ENCODE measurements around the gene SPDYE16. TPM values are rescaled to one million over a fixed set of nuclear protein-coding genes. Genes with fewer than 3 reads are reported as not detected.
"Not testable (repeated sequence)": the region's sequence is repeated elsewhere in the genome, so short reads cannot be mapped to it uniquely, and the experiment has no call there.

Gene SPDYE16
- total RNA-seq, 4 donors from 2014 or later: 0.31 TPM; not detected in 3

DNA sequence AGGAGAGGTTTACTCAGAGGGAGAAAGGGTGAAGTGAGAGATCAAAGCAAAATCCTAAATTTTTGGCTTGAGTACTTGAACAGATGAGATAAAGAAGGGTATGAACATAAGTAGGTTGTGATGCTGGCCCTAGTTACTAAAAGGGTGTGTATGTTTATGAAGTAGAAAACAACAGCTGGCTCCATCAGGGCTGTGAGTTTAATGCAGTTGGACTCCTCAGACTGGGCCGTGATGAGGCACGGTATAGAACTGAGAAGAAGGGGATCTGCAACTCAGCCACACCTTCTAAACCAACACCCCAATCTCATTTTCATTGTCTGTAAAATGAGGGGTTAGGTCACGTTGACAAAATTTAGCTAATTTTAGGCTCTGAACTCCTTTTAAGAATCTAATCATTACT, 29.2 kb upstream of the SPDYE16 start:
- H3K4me3 ChIP-seq; H3K4me1 ChIP-seq; H3K27me3 ChIP-seq; intact Hi-C loops (cut with DNase I; ENCODE audit: low total_unique reads); in situ Hi-C loops (cut with MboI; ENCODE audit: low sequenced_read_pairs in 4 of 4); H3K36me3 ChIP-seq; ATAC-seq; H3K27ac ChIP-seq; DNase-seq; H3K9me3 ChIP-seq: not testable (repeated sequence)

DNA sequence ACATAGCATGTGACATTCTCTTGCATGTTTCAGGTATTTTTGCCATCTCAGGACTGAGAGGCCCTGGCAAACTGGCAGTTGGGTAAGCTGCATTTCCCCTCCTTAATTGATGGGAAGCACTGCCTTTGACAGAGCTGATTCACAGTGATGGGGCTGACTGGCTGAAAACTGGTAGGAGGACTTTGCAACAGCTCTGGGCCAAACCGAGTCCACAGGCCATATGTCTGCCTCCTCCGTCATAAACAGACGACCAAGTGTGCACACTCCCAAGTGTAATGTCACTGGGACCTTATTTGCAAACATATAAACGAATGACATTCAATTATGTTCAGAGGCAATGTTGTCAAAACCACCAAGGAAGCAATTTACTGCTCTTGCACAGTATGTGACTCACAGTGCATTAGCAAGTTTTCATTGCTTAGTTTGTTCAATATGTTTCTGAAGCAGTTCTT, 27.3 kb upstream of the SPDYE16 start:
- ATAC-seq; H3K36me3 ChIP-seq; H3K4me3 ChIP-seq; H3K9me3 ChIP-seq; H3K27ac ChIP-seq; H3K4me1 ChIP-seq; intact Hi-C loops (cut with DNase I; ENCODE audit: low total_unique reads); H3K27me3 ChIP-seq; in situ Hi-C loops (cut with MboI; ENCODE audit: low sequenced_read_pairs in 4 of 4); DNase-seq: not testable (repeated sequence)

DNA sequence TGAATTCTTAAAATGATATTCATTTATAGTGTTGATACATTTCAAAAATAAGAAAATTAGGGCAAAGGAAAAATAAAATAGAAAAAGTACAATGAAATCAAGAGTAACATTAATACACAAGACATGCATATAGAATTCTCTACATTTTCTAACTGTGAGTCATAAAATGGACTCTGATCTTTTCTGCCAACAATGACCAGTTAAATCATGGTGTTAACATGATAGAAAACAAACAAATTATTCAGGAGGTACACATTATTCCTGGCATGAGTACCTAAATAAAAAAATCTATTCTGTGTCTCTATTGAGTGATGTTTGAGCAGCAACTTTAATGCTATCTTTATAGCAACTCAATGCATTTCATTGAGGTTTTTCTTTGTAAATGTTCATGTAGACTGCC, 25.6 kb upstream of the SPDYE16 start:
- ATAC-seq; H3K27me3 ChIP-seq; H3K4me3 ChIP-seq; H3K9me3 ChIP-seq; H3K27ac ChIP-seq; intact Hi-C loops (cut with DNase I; ENCODE audit: low total_unique reads); in situ Hi-C loops (cut with MboI; ENCODE audit: low sequenced_read_pairs in 4 of 4); DNase-seq; H3K4me1 ChIP-seq; H3K36me3 ChIP-seq: not testable (repeated sequence)

DNA sequence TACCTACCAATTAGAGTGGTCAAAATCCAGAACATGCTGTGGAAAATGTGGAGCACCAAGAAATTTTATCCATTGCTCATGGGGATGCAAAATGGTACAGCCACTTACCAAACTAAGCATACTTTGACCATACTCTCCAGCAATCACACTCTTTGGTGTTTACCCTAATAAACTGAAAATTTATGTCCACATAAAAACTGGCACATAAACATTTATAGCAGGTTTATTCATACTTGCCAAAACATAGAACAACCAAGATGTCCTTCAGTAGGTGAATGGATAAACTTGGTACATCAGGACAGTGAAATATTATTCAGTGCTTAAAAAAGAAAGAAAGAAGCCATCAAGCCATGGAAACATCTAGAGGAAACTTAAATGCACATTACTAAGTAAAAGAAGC, 24.7 kb upstream of the SPDYE16 start:
- ATAC-seq; H3K27ac ChIP-seq; H3K36me3 ChIP-seq; in situ Hi-C loops (cut with MboI; ENCODE audit: low sequenced_read_pairs in 4 of 4); DNase-seq; intact Hi-C loops (cut with DNase I; ENCODE audit: low total_unique reads); H3K27me3 ChIP-seq; H3K9me3 ChIP-seq; H3K4me3 ChIP-seq; H3K4me1 ChIP-seq: not testable (repeated sequence)

DNA sequence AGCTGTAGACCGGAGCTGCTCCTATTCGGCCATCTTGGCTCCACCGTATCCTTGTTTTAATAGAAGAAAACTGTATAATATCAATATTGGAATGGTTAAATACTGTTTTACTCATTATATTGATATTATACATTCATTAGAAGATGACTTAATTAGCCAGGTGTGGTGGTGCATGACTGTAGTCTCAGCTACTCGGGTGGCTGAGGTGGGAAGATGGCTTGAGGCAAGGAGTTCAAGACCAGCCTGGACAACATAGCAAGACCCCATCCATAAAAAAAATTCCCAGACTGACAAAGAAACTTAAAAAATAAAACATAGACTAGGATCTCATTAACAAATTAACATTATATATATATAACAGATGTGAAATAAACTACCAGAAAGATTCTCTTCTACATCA, 24.2 kb upstream of the SPDYE16 start:
- ATAC-seq; H3K9me3 ChIP-seq; H3K27ac ChIP-seq; H3K36me3 ChIP-seq; intact Hi-C loops (cut with DNase I; ENCODE audit: low total_unique reads); H3K4me1 ChIP-seq; in situ Hi-C loops (cut with MboI; ENCODE audit: low sequenced_read_pairs in 4 of 4); H3K27me3 ChIP-seq; DNase-seq; H3K4me3 ChIP-seq: not testable (repeated sequence)

DNA sequence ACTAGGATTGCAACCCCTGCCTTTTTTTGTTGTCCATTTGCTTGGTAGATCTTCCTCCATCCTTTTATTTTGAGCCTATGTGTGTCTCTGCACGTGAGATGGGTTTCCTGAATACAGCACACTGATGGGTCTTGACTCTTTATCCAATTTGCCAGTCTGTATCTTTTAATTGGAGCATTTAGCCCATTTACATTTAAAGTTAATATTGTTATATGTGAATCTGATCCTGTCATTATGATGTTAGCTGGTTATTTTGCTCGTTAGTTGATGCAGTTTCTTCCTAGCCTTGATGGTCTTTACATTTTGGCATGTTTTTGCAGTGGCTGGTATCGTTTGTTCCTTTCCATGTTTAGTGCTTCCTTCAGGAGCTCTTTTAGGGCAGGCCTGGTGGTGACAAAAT, 21.9 kb upstream of the SPDYE16 start:
- ATAC-seq; H3K4me3 ChIP-seq; H3K4me1 ChIP-seq; DNase-seq; H3K27me3 ChIP-seq; H3K27ac ChIP-seq; H3K36me3 ChIP-seq; H3K9me3 ChIP-seq; in situ Hi-C loops (cut with MboI; ENCODE audit: low sequenced_read_pairs in 4 of 4); intact Hi-C loops (cut with DNase I; ENCODE audit: low total_unique reads): not testable (repeated sequence)

DNA sequence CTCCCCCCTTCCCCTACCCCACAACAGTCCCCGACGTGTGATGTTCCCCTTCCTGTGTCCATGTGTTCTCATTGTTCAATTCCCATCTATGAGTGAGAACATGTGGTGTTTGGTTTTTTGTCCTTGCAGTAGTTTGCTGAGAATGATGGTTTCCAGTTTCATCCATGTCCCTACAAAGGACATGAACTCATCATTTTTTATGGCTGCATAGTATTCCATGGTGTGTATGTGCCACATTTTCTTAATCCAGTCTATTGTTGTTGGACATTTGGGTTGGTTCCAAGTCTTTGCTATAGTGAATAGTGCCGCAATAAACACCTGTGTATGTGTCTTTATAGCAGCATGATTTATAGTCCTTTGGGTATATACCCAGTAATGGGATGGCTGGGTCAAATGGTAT, 18.2 kb upstream of the SPDYE16 start:
- H3K27ac ChIP-seq; ATAC-seq; H3K4me3 ChIP-seq; H3K36me3 ChIP-seq; H3K27me3 ChIP-seq; H3K9me3 ChIP-seq; H3K4me1 ChIP-seq; in situ Hi-C loops (cut with MboI; ENCODE audit: low sequenced_read_pairs in 4 of 4); intact Hi-C loops (cut with DNase I; ENCODE audit: low total_unique reads); DNase-seq: not testable (repeated sequence)

DNA sequence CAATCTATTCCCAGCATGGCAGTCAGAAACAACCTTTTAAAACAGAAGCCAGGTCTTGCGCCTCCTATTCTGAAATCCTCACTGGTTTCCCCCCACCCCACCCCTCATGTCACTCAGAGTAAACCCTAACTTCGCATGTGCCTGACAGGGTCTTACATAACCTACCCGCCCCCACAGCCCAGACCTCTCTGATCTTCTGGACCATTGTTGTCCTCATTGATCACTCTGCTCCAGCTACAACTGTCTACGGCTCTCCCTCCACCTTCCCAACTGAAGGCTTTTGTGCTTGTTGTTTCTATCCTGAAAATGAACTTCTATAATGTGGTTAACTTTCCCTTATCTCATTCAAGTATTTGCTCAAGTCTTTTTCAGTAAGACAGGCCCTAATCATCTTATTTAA, 17.1 kb upstream of the SPDYE16 start:
- DNase-seq; in situ Hi-C loops (cut with MboI; ENCODE audit: low sequenced_read_pairs in 4 of 4); H3K36me3 ChIP-seq; ATAC-seq; H3K4me3 ChIP-seq; intact Hi-C loops (cut with DNase I; ENCODE audit: low total_unique reads); H3K4me1 ChIP-seq; H3K27me3 ChIP-seq; H3K27ac ChIP-seq; H3K9me3 ChIP-seq: not testable (repeated sequence)

DNA sequence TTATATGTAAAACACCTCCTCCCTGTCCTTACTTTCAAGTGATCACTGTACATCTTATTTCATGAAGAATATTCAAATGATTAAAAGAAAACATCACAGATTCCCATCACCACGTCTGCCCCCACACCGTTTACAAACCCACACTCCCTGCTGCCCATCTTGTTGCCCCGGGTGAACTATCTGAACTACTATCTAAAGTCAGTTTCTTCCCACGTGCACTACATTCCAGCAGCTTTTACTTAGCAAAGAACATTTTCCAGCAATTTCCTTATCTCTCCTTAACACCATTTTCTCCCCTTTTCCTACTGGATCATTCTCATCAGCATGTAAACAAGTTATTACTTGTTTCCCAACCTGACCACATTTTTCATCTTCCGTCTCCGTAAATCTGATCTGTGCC, 16.6 kb upstream of the SPDYE16 start:
- H3K27me3 ChIP-seq; H3K4me3 ChIP-seq; H3K9me3 ChIP-seq; ATAC-seq; in situ Hi-C loops (cut with MboI; ENCODE audit: low sequenced_read_pairs in 4 of 4); H3K36me3 ChIP-seq; intact Hi-C loops (cut with DNase I; ENCODE audit: low total_unique reads); H3K27ac ChIP-seq; H3K4me1 ChIP-seq; DNase-seq: not testable (repeated sequence)

DNA sequence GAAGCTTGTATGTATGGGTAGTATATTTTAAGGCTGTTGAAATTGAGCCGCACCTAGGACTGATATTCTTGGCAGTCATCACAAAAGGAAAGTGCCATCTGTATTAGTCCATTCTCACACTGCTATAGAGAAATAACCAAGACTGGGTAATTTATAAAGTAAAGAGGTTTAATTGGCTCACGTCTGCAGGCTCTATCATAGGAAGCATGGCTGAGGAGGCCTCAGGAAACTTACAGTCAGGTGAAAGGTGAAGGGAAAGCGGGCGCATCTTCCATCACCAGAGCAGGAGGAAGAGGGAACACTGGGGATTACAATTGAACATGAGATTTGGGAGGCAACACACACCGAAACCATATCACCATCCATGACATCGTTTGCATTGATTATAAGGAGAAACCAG, 8.9 kb upstream of the SPDYE16 start:
- H3K27ac ChIP-seq; DNase-seq; H3K4me3 ChIP-seq; H3K27me3 ChIP-seq; ATAC-seq; H3K36me3 ChIP-seq; intact Hi-C loops (cut with DNase I; ENCODE audit: low total_unique reads); H3K9me3 ChIP-seq; in situ Hi-C loops (cut with MboI; ENCODE audit: low sequenced_read_pairs in 4 of 4): not testable (repeated sequence)
- peaks cover 9 to 10% of the 10 kb centered on the region in 2 donors for H3K4me1 ChIP-seq

DNA sequence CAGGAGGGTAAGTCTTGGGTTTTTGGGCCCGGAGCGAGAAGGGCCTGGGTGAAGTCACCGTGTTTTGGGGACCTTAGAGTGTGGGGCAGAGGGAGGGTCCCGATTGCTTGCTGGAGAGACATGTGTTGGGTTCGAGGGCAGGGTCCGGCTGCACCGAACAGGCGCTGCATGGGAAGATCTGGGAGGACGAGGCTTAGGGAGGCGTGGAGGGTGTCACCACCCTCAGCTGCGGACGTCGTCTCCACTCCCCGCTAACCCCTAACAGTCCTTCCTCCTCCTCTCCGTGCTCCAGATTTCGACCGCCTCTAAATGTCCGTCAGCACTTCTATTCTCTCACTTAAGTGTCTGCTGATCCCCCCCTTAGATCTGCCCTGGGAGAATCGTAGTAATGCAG, 6.8 kb upstream of the SPDYE16 start:
- peak overlapping the region; percentile 94 to 100 (median 96) for H3K27ac ChIP-seq
- ATAC-seq; H3K36me3 ChIP-seq; intact Hi-C loops (cut with DNase I; ENCODE audit: low total_unique reads); DNase-seq; H3K9me3 ChIP-seq; H3K27me3 ChIP-seq; H3K4me1 ChIP-seq; in situ Hi-C loops (cut with MboI; ENCODE audit: low sequenced_read_pairs in 4 of 4): not testable (repeated sequence)
- peak overlapping the region; percentile 70 to 100 (median 96) for H3K4me3 ChIP-seq

Data from gastrocnemius medialis (tissue), 4 donors.